GM19238 (cell line): Measurements from ENCODE around the gene DPY19L1.
"Not testable (repeated sequence)": the region's sequence is repeated elsewhere in the genome, so short reads cannot be mapped to it uniquely, and the experiment has no call there.

Experiments used
- DNase-seq: peaks from one replicate; pipeline ENCODE4 v3.0.0; 2011; ENCODE audit warnings: low spot score; ENCODE audit not compliant: insufficient read length

Gene DPY19L1

GRCh38 chr7:34928052-34928451 is 109.2 kb downstream of the DPY19L1 start:
- no peak for DNase-seq

GRCh38 chr7:34920470-34920869 is 116.8 kb downstream of the DPY19L1 start:
- DNase-seq: not testable (repeated sequence)

- DNase-seq: not testable (repeated sequence)
These were observed 118.2 kb downstream of the DPY19L1 start for GRCh38 chr7:34919038-34919437.

GRCh38 chr7:34918198-34918861 is 119.0 kb downstream of the DPY19L1 start:
- DNase-seq: not testable (repeated sequence)

- not testable (repeated sequence) for DNase-seq
These were observed 119.8 kb downstream of the DPY19L1 start for GRCh38 chr7:34917515-34917914.

GRCh38 chr7:34916267-34916666 is 121.0 kb downstream of the DPY19L1 start:
- DNase-seq: no peak

- DNase-seq: no peak
These were observed 125.0 kb downstream of the DPY19L1 start for GRCh38 chr7:34912236-34912635.

- not testable (repeated sequence) for DNase-seq
These were observed 130.9 kb downstream of the DPY19L1 start for GRCh38 chr7:34906266-34906850.

- no peak for DNase-seq
These were observed 132.3 kb downstream of the DPY19L1 start for GRCh38 chr7:34904987-34905386.

GRCh38 chr7:34903921-34904320 is 133.4 kb downstream of the DPY19L1 start:
- not testable (repeated sequence) for DNase-seq

- DNase-seq: no peak
These were observed 135.1 kb downstream of the DPY19L1 start for GRCh38 chr7:34902182-34902581.

GRCh38 chr7:34900891-34901513 is 136.3 kb downstream of the DPY19L1 start:
- DNase-seq: peak; percentile 9

GRCh38 chr7:34895202-34895601 is 142.1 kb downstream of the DPY19L1 start:
- DNase-seq: no peak

- no peak for DNase-seq
These were observed 147.3 kb downstream of the DPY19L1 start for GRCh38 chr7:34889951-34890350.

- no peak for DNase-seq
These were observed 150.4 kb downstream of the DPY19L1 start for GRCh38 chr7:34886856-34887255.

GRCh38 chr7:34883855-34884254 is 153.4 kb downstream of the DPY19L1 start:
- DNase-seq: not testable (repeated sequence)

GRCh38 chr7:34879871-34880270 is 157.4 kb downstream of the DPY19L1 start:
- no peak for DNase-seq

- not testable (repeated sequence) for DNase-seq
These were observed 158.1 kb downstream of the DPY19L1 start for GRCh38 chr7:34878944-34879735.
